Keratinocyte (primary cell): ENCODE data around the gene IDH3A. TPM values are rescaled to one million over a fixed set of nuclear protein-coding genes. Genes with fewer than 3 reads are reported as not detected.

Experiments
- DNase-seq: peaks from one replicate; pipeline ENCODE4 v3.0.0-alpha.2; 2011; ENCODE audit warnings: low read depth, missing footprints, low spot score
- FAIRE-seq: peaks from 2 replicates; lab custom pipeline; 2011; peaks lifted over from hg19 to GRCh38; lab: Jason Lieb, UNC
- H2AFZ ChIP-seq: 2 replicates; pipeline ENCODE4 v1.6.0; 2012; ENCODE audit warnings: low read length, control low read depth, inconsistent platforms; ENCODE audit not compliant: control insufficient read depth
- H3K27ac ChIP-seq: 2 replicates; pipeline ENCODE4 v1.5.1; 2011; ENCODE audit warnings: low read length; ENCODE audit not compliant: control insufficient read depth, insufficient read depth
- H3K27me3 ChIP-seq: 3 replicates; pipeline ENCODE4 v1.6.0; 2011; ENCODE audit warnings: low read length; ENCODE audit not compliant: control insufficient read depth, insufficient read depth; ENCODE audit errors: extremely low read depth
- H3K36me3 ChIP-seq, 2 experiments: 2 replicates in 1 of 2; 3 replicates in 1 of 2; pipeline ENCODE4 v1.5.1; 2011; ENCODE audit warnings: low read length in 2 of 2, mild to moderate bottlenecking in 1 of 2; ENCODE audit not compliant: control insufficient read depth in 2 of 2, insufficient read depth in 2 of 2; ENCODE audit errors: extremely low read depth in 1 of 2
- H3K4me1 ChIP-seq: 3 replicates; pipeline ENCODE4 v1.5.1; 2011; ENCODE audit warnings: low read length; ENCODE audit not compliant: control insufficient read depth, insufficient read depth; ENCODE audit errors: extremely low read depth
- H3K4me2 ChIP-seq: 3 replicates; pipeline ENCODE4 v1.6.0; 2011; ENCODE audit warnings: low read depth, low read length; ENCODE audit not compliant: control insufficient read depth, insufficient read depth; ENCODE audit errors: extremely low read depth
- H3K4me3 ChIP-seq, 3 experiments: fragments of 200-600 bp in 1 of 3; sonication (generic) in 1 of 3; 2 replicates in 2 of 3; 3 replicates in 1 of 3; pipeline ENCODE4 v1.5.1; 2011 to 2016; ENCODE audit warnings: low read length in 3 of 3, mild to moderate bottlenecking in 3 of 3, control low read depth in 2 of 3, inconsistent platforms in 1 of 3, low read depth in 1 of 3, mixed read lengths in 1 of 3, mixed run types in 1 of 3, moderate library complexity in 1 of 3; ENCODE audit not compliant: control insufficient read depth in 2 of 3, insufficient read depth in 2 of 3; ENCODE audit errors: extremely low read depth in 1 of 3
- H3K79me2 ChIP-seq: 2 replicates; pipeline ENCODE4 v1.6.0; 2012; ENCODE audit warnings: low read length; ENCODE audit not compliant: control insufficient read depth, insufficient read depth
- H3K9ac ChIP-seq: 3 replicates; pipeline ENCODE4 v1.6.0; 2011; ENCODE audit warnings: low read length; ENCODE audit not compliant: control insufficient read depth, insufficient read depth; ENCODE audit errors: extremely low read depth
- H3K9me1 ChIP-seq: 3 replicates; pipeline ENCODE4 v1.6.0; 2011; ENCODE audit warnings: low read length; ENCODE audit not compliant: control insufficient read depth, insufficient read depth; ENCODE audit errors: extremely low read depth
- H3K9me3 ChIP-seq: 2 replicates; pipeline ENCODE4 v1.5.1; 2012; ENCODE audit warnings: low read depth, low read length; ENCODE audit not compliant: control insufficient read depth
- H4K20me1 ChIP-seq: 3 replicates; pipeline ENCODE4 v1.6.0; 2011; ENCODE audit warnings: low read length; ENCODE audit not compliant: control insufficient read depth, insufficient read depth; ENCODE audit errors: extremely low read depth
- CTCF ChIP-seq, 3 experiments: IDR thresholded peaks in 1 of 3; conservative IDR thresholded peaks in 1 of 3; optimal IDR thresholded peaks in 1 of 3; 2 replicates in 2 of 3; 3 replicates in 1 of 3; pipeline versions ENCODE3 to v1.5.1; 2011; ENCODE audit warnings: low read length in 3 of 3, mild to moderate bottlenecking in 3 of 3, moderate library complexity in 2 of 3, control low read depth in 1 of 3, inconsistent platforms in 1 of 3; ENCODE audit not compliant: insufficient read depth in 2 of 3; ENCODE audit errors: extremely low read depth in 1 of 3
- EZH2 ChIP-seq: IDR thresholded peaks from one replicate; pipeline ENCODE4 v1.6.1; 2012; ENCODE audit warnings: inconsistent platforms, mild to moderate bottlenecking, low read length, moderate library complexity
- dilution Hi-C: fragments of 300-500 bp; cut with MboI; formaldehyde crosslinking; loops from one replicate; pipeline ENCODE4 v1.7.0; 2020; ENCODE audit warnings: low sequenced_read_pairs; ENCODE audit not compliant: extremely low pct_ligation_motif_present
- polyA plus RNA-seq, 5 experiments: library from polyadenylated mRNA; depleted of rRNA in 3 of 5; stranded (reverse) in 3 of 5; stranded (forward) in 1 of 5; unstranded in 1 of 5; fragments of >200 nt; gene quantifications; 1 replicate in 1 of 5; 2 replicates in 3 of 5; 3 replicates in 1 of 5; pipeline versions ENCODE4 v1.2.1 to v1.2.3, GENCODE V29; 2011 to 2012; ENCODE audit warnings: missing spikeins in 2 of 5, low read depth in 1 of 5, low replicate concordance in 1 of 5

IDH3A gene
- polyA plus RNA-seq, 1 donor (not counting 4 experiments of a cell fraction or from before 2014, with no cell fraction given): 118 TPM

- Histone ChIP-seq H2AFZ (no peak overlapping the region), H3K9me3 (no peaks in the 10 kb centered on the region), H3K4me1 (no peaks in the 10 kb centered on the region), H3K79me2 (no peaks in the 10 kb centered on the region), H3K27ac (no peak overlapping the region), H3K36me3 (no peaks in the 10 kb centered on the region), H3K27me3 (no peaks in the 10 kb centered on the region), H3K9ac (no peak overlapping the region), H3K4me2 (no peak overlapping the region), H4K20me1 (no peaks in the 10 kb centered on the region), H3K4me3 (no peak overlapping the region), H3K9me1 (no peaks in the 10 kb centered on the region)
- peak; percentile 30 for DNase-seq
- FAIRE-seq: no peak
- dilution Hi-C loops: no loop called here
- TF ChIP-seq CTCF (optimal IDR thresholded peaks at IDR 0.05 in 1 of 3, IDR thresholded peaks at IDR 0.05 in 1 of 3, conservative IDR thresholded peaks at IDR 0.05 in 1 of 3; ENCODE audit: extremely low read depth in 1 of 3, insufficient read depth in 2 of 3, low read length in 3 of 3) (peak; percentile 85 to 90 (median 86)), EZH2 (no peak)
These were observed 40.7 kb upstream of the IDH3A start for GRCh38 chr15:78108300-78109084.

DNA sequence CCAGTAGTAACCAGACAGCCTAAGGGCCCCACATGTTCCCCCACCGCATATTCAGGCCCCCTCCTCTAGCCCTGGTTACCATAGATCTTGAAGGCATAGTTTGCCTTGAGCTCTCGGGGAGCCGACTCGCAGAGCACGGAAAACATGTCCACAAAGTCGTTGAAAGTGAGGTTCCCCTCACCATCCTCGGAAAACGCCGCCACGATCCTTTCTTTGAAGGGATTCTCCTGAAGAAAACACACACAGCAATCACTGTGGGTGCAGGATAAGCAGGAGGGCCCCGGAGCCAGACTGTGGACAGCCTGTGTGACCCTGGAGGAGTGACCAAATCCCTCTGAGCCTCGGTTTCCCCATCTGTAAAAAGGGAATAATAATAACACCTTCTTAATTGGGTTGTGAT, 40.0 kb upstream of the IDH3A start:
- Histone ChIP-seq H3K4me2 (no peak overlapping the region), H3K4me1 (no peaks in the 10 kb centered on the region), H3K36me3 (no peaks in the 10 kb centered on the region), H3K79me2 (no peaks in the 10 kb centered on the region), H3K27me3 (no peaks in the 10 kb centered on the region), H3K9ac (no peak overlapping the region), H4K20me1 (no peaks in the 10 kb centered on the region), H2AFZ (no peak overlapping the region), H3K4me3 (no peak overlapping the region), H3K27ac (no peak overlapping the region), H3K9me1 (no peaks in the 10 kb centered on the region), H3K9me3 (no peaks in the 10 kb centered on the region)
- TF ChIP-seq CTCF (optimal IDR thresholded peaks at IDR 0.05 in 1 of 3, IDR thresholded peaks at IDR 0.05 in 1 of 3, conservative IDR thresholded peaks at IDR 0.05 in 1 of 3; ENCODE audit: extremely low read depth in 1 of 3, insufficient read depth in 2 of 3, low read length in 3 of 3): no peak
- no peak for TF ChIP-seq EZH2
- no peak for DNase-seq
- dilution Hi-C loops: no loop called here
- FAIRE-seq: no peak
